ENCODE measurements around the gene ATP1A1. TPM values are rescaled to one million over a fixed set of nuclear protein-coding genes. Genes with fewer than 3 reads are reported as not detected.

ATP1A1 gene
- total and polyA plus RNA-seq, 9 donors: 106 to 388 (median 196) TPM

- WGBS, 3 donors: 54 to 63% (median 58%) methylated on average over 2 of the region's 2 CpGs
- no peaks in the 10 kb centered on the region for H3K36me3 ChIP-seq
- H3K4me3 ChIP-seq: no peak overlapping the region
- no peaks in the 10 kb centered on the region for H3K4me1 ChIP-seq (ENCODE audit: insufficient read depth)
- H3K27me3 ChIP-seq: no peaks in the 10 kb centered on the region
- H3K27ac ChIP-seq: no peak overlapping the region
- DNase-seq: no peak
- TF ChIP-seq EP300 (IDR thresholded peaks at IDR 0.05) (no peak), CTCF (IDR thresholded peaks at IDR 0.05) (no peak), POLR2A (IDR thresholded peaks at IDR 0.05) (no peak)
- intact Hi-C loops (cut with DNase I): loop anchor here in 1 of 4 donors (10.0 kb wide), 1 partner anchor 128 kb away; no protein-coding TSS in a partner anchor
- no peaks in the 10 kb centered on the region for H3K9me3 ChIP-seq
Observed at GRCh38 chr1:116356673-116357072, 16.4 kb upstream of the ATP1A1 start.

GRCh38 chr1:116357487-116357886 is 15.6 kb upstream of the ATP1A1 start:
- TF ChIP-seq POLR2A (IDR thresholded peaks at IDR 0.05) (no peak), CTCF (IDR thresholded peaks at IDR 0.05) (no peak), EP300 (IDR thresholded peaks at IDR 0.05) (no peak)
- H3K4me3 ChIP-seq: no peak overlapping the region
- 90 to 100% (median 100%) methylated on average over 1 of the region's 1 CpG for WGBS, 3 donors
- H3K27me3 ChIP-seq: no peaks in the 10 kb centered on the region
- no peaks in the 10 kb centered on the region for H3K9me3 ChIP-seq
- H3K27ac ChIP-seq: no peak overlapping the region
- DNase-seq: no peak
- no peaks in the 10 kb centered on the region for H3K36me3 ChIP-seq
- H3K4me1 ChIP-seq (ENCODE audit: insufficient read depth): no peaks in the 10 kb centered on the region
- intact Hi-C loops (cut with DNase I): loop anchor here in 1 of 4 donors (10.0 kb wide), 1 partner anchor 127 kb away; no protein-coding TSS in a partner anchor

GRCh38 chr1:116359060-116359830 is 13.8 kb upstream of the ATP1A1 start:
- TF ChIP-seq POLR2A (IDR thresholded peaks at IDR 0.05) (no peak), EP300 (IDR thresholded peaks at IDR 0.05) (no peak), CTCF (IDR thresholded peaks at IDR 0.05) (no peak)
- H3K27me3 ChIP-seq: no peaks in the 10 kb centered on the region
- H3K36me3 ChIP-seq: no peaks in the 10 kb centered on the region
- H3K9me3 ChIP-seq: no peaks in the 10 kb centered on the region
- H3K4me3 ChIP-seq: no peak overlapping the region
- 71 to 78% (median 78%) methylated on average over 2 of the region's 2 CpGs for WGBS, 3 donors
- no peaks in the 10 kb centered on the region for H3K4me1 ChIP-seq (ENCODE audit: insufficient read depth)
- DNase-seq: no peak
- no peak overlapping the region for H3K27ac ChIP-seq
- intact Hi-C loops (cut with DNase I): loop anchor here in 1 of 4 donors (10.0 kb wide), 1 partner anchor 126 kb away; no protein-coding TSS in a partner anchor

- H3K36me3 ChIP-seq: no peaks in the 10 kb centered on the region
- H3K27ac ChIP-seq: no peak overlapping the region
- no peak overlapping the region for H3K4me3 ChIP-seq
- H3K4me1 ChIP-seq (ENCODE audit: insufficient read depth): no peaks in the 10 kb centered on the region
- no peaks in the 10 kb centered on the region for H3K9me3 ChIP-seq
- no peak for DNase-seq
- TF ChIP-seq CTCF (IDR thresholded peaks at IDR 0.05) (no peak), POLR2A (IDR thresholded peaks at IDR 0.05) (no peak)
- intact Hi-C loops (cut with DNase I): loop anchor here in 3 of 4 donors (2.0 to 10.0 kb wide), 2 partner anchors 125 kb away; no protein-coding TSS in a partner anchor
- 88 to 93% (median 93%) methylated on average over 1 of the region's 1 CpG for WGBS, 3 donors
- no peaks in the 10 kb centered on the region for H3K27me3 ChIP-seq
Observed at GRCh38 chr1:116359871-116360270, 13.2 kb upstream of the ATP1A1 start.

Data from ovary (tissue), 9 donors.